Measurements from ENCODE around the gene ATXN7L3B.

Gene ATXN7L3B

DNA sequence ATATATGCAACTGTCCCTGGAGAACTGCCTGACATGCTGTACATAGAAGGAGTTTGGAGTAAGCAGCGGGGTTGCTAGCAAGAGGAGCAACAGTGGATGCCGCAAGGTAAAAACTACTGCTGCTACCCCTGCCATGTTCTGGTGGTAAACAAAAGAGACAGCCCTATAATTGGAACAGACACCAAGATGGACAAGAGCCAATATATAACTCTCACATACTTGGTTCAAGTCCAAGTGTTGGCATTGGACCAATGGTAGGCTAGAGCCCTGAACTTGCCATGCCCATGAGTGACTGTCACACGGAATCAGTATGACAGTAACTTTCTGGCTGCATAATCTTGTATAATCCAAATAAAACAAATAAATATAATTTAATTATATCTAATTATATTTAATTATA lies 13.7 kb downstream of the ATXN7L3B start:
- no peak for DNase-seq (ENCODE audit: low read depth)
- TF ChIP-seq, protein P1, sequence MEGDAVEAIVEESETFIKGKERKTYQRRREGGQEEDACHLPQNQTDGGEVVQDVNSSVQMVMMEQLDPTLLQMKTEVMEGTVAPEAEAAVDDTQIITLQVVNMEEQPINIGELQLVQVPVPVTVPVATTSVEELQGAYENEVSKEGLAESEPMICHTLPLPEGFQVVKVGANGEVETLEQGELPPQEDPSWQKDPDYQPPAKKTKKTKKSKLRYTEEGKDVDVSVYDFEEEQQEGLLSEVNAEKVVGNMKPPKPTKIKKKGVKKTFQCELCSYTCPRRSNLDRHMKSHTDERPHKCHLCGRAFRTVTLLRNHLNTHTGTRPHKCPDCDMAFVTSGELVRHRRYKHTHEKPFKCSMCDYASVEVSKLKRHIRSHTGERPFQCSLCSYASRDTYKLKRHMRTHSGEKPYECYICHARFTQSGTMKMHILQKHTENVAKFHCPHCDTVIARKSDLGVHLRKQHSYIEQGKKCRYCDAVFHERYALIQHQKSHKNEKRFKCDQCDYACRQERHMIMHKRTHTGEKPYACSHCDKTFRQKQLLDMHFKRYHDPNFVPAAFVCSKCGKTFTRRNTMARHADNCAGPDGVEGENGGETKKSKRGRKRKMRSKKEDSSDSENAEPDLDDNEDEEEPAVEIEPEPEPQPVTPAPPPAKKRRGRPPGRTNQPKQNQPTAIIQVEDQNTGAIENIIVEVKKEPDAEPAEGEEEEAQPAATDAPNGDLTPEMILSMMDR (IDR thresholded peaks at IDR 0.05; ENCODE audit: insufficient read depth, low read depth, low read length, missing control alignments), result no peak

DNA sequence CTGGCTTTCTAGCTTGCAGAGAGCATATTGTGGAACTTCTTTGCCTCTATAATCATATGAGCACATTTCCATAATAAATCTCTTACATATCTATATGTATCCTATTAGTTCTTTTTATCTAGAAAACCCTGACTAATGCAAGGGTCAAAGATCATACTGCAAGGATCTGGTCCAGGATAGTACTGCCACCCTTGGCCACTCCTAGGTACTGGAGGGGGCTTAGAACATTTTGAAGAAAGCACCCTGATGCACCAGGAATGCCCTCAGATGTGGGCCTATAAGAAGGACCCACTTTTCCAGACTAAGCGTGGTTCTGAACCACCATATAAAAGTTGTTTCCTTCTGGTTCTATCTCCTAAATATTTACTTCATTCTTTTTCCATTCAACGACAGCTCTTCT lies 14.6 kb downstream of the ATXN7L3B start:
- DNase-seq (ENCODE audit: low read depth), result no peak
- TF ChIP-seq, protein P1 (IDR thresholded peaks at IDR 0.05; ENCODE audit: insufficient read depth, low read depth, low read length, missing control alignments), result no peak

More for the DNA sequence above, 13.7 kb downstream of the ATXN7L3B start:
- H3K4me3 ChIP-seq (ENCODE audit: low read depth, low read length), result no peak overlapping the region

DNA sequence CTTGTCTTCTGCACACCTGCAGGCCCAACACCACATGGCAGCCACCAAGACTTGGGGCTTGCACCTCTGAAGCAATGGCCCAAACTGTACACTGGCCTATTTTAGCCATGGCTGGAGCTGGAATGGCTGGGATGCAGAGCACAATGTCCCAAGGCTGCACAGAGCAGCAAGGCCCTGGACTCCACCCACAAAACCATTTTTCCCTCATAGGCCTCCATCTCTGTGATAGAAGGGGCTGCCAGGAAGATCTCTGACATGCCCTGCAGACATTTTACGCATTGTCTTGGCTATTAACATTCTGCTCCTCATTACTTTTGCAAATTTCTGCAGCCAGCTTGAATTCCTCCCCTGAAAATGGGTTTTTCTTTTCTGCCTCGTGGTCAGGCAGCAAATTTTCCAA lies 22.1 kb downstream of the ATXN7L3B start:
- no peak overlapping the region for H3K4me3 ChIP-seq (ENCODE audit: low read depth, low read length)
- DNase-seq (ENCODE audit: low read depth), result no peak
- TF ChIP-seq, protein P1 (IDR thresholded peaks at IDR 0.05; ENCODE audit: insufficient read depth, low read depth, low read length, missing control alignments), result no peak

More for the DNA sequence above, 14.6 kb downstream of the ATXN7L3B start:
- no peak overlapping the region for H3K4me3 ChIP-seq (ENCODE audit: low read depth, low read length)

DNA sequence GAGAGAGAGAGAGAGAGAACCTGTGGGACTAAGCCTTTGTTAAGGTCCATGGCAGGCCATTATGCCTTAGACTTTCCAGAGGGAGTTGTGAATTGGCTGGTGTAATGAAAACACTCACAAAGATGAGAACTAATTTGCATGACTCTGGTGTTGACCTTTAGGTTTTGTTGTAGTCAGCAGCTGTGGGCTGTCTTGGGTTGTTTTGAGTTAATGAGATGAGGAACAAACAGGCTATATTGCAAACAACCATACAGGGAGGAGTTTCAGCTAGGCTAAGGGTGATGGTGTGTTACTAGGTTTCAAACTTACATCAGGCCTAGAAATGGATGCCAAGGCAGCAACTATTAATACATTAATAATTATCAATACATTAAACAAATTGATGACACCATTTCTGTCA lies 26.3 kb downstream of the ATXN7L3B start:
- DNase-seq (ENCODE audit: low read depth), result no peak
- TF ChIP-seq, protein P1 (IDR thresholded peaks at IDR 0.05; ENCODE audit: insufficient read depth, low read depth, low read length, missing control alignments), result no peak
- H3K4me3 ChIP-seq (ENCODE audit: low read depth, low read length), result no peak overlapping the region

DNA sequence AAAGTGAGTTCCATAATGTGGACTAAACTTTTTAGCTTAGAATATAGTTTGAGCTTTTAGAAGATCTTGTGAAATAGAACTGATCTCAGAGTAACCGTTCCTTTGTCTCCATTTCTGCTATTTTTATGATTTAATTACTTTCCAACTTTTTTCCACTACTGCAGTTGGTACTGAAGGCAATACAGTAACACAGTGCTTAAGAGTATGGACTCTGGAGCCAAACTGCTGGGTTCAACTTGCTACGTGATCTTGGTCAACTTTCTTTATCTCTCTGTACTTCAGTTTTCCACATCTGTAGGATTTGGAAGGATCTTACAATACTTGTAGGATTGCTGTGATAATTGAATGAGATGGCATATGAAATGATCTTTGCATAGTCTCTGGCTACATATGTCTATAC lies 40.9 kb downstream of the ATXN7L3B start:
- H3K4me3 ChIP-seq (ENCODE audit: low read depth, low read length), result no peak overlapping the region
- TF ChIP-seq, protein P1 (IDR thresholded peaks at IDR 0.05; ENCODE audit: insufficient read depth, low read depth, low read length, missing control alignments), result no peak
- no peak for DNase-seq (ENCODE audit: low read depth)

DNA sequence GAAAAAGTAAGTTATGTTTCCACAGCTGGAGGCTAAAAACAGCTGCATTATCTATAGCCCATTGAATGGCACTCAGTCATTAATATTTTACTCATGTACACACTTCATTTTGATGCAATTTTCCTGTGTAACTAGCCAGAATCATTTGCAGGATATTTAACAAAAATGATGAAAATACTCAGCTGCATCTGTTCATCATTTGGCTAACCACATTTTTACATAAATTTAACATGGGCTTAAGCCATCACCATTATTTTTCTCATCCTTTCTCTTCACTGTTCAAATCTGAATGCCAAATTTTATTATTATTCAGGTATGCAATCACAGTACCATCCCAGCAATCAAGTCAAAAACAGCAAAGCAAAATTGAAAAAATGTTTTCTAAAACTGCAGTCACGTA lies 41.8 kb downstream of the ATXN7L3B start:
- H3K4me3 ChIP-seq (ENCODE audit: low read depth, low read length), result no peak overlapping the region
- DNase-seq (ENCODE audit: low read depth), result no peak
- TF ChIP-seq, protein P1 (IDR thresholded peaks at IDR 0.05; ENCODE audit: insufficient read depth, low read depth, low read length, missing control alignments), result no peak

DNA sequence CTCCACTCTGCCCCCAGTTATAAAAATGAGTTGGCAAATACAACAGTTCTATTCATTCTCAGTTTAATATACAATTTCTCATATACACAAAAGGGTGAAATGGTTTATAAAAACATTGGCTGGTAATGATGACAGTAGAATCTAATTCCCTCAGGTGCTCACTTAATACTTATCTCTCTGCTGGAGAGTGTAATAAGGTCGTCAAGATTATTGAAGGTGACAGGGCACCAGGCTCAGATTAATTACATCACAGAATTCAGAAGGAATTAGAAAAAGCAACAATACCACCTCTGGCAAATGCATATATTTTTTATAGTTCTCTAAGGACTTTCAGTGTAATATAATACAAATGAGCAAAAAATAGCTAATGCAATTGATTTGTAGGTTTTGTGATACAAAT lies 42.3 kb downstream of the ATXN7L3B start:
- no peak overlapping the region for H3K4me3 ChIP-seq (ENCODE audit: low read depth, low read length)
- no peak for DNase-seq (ENCODE audit: low read depth)
- TF ChIP-seq, protein P1 (IDR thresholded peaks at IDR 0.05; ENCODE audit: insufficient read depth, low read depth, low read length, missing control alignments), result no peak
